Liver (tissue), 3 donors: Measurements from ENCODE around the gene HIVEP3.

ENCODE experiments used
- EGR1 ChIP-seq, 2 donors: IDR thresholded peaks; 2 replicates each; pipeline ENCODE4 v1.6.1; 2016 to 2018; ENCODE audit warnings: antibody characterized with exemption in 2 of 2, low read depth in 2 of 2
- RAD21 ChIP-seq, 2 donors: IDR thresholded peaks; 2 replicates each; pipeline ENCODE4 v1.6.1; 2016; ENCODE audit warnings: antibody characterized with exemption in 2 of 2, mild to moderate bottlenecking in 2 of 2
- RXRA ChIP-seq, 2 donors: IDR thresholded peaks; 2 replicates each; pipeline ENCODE4 v1.6.1; 2017 to 2018; ENCODE audit warnings: antibody characterized with exemption in 2 of 2, mild to moderate bottlenecking in 1 of 2
- SP1 ChIP-seq: IDR thresholded peaks from 2 replicates; pipeline ENCODE4 v1.6.1; 2018; ENCODE audit warnings: antibody characterized with exemption, mild to moderate bottlenecking
- TAF1 ChIP-seq: conservative IDR thresholded peaks from 2 replicates; pipeline ENCODE4 v1.6.1; 2016; ENCODE audit warnings: antibody characterized with exemption, mild to moderate bottlenecking
- YY1 ChIP-seq: IDR thresholded peaks from 2 replicates; pipeline ENCODE4 v1.6.1; 2016; ENCODE audit warnings: antibody characterized with exemption, mild to moderate bottlenecking
- TF ChIP-seq, protein P1 (sequence below): fragments of 150-350 bp; IDR thresholded peaks from 2 replicates; pipeline ENCODE4 v1.5.1; 2017; ENCODE audit warnings: improper control_type of control experiment, low read depth, low read length; ENCODE audit not compliant: missing input control
- TF ChIP-seq, protein P2 (sequence below): IDR thresholded peaks from 2 replicates; pipeline ENCODE4 v1.6.1; 2016; ENCODE audit warnings: antibody characterized with exemption
- TF ChIP-seq, protein P3 (sequence below): IDR thresholded peaks from 2 replicates; pipeline ENCODE4 v1.6.1; 2016; ENCODE audit warnings: antibody characterized with exemption, mild to moderate bottlenecking
- TF ChIP-seq, protein P4 (sequence below): IDR thresholded peaks from 2 replicates; pipeline ENCODE4 v1.6.1; 2016; ENCODE audit warnings: antibody characterized with exemption
- donor health status: healthy.
- donor health status: healthy.

DNA sequence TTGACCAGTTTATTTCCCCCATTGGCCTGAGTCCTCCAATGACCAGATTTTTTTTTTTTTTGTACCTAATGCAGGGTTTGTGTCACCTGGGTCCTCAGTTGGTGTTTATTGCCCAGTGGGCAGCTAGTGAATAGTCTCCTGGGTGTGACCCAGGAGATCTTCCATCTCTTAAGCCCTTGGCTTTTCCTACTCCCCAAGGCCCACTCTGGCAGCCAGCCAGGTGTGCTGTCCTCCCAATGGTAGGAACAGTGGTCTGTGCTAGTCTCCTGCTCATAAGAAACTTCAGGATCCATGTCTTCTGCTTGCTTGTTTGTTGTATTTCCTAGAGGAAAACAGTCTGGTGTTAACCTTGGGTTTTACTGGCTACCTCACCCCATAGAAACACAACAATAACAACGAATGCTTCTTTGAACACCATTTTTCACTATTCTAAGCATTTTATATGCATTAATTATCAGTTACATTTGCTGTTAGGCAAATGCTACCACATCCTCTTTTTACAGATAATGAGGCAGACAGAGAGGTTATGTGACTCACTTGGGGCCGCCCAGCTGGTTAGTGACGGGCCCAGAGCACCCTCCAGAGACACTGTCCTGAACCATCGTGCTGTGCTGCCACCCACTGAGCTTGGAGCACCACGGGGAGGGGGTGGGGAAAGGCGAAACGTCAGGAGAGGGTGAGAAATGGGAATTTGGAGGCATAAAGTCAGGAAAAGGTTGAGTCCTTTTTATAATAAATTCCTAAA lies 107.5 kb downstream of the HIVEP3 start:
- TF ChIP-seq, protein P1, sequence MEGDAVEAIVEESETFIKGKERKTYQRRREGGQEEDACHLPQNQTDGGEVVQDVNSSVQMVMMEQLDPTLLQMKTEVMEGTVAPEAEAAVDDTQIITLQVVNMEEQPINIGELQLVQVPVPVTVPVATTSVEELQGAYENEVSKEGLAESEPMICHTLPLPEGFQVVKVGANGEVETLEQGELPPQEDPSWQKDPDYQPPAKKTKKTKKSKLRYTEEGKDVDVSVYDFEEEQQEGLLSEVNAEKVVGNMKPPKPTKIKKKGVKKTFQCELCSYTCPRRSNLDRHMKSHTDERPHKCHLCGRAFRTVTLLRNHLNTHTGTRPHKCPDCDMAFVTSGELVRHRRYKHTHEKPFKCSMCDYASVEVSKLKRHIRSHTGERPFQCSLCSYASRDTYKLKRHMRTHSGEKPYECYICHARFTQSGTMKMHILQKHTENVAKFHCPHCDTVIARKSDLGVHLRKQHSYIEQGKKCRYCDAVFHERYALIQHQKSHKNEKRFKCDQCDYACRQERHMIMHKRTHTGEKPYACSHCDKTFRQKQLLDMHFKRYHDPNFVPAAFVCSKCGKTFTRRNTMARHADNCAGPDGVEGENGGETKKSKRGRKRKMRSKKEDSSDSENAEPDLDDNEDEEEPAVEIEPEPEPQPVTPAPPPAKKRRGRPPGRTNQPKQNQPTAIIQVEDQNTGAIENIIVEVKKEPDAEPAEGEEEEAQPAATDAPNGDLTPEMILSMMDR, result no peak
- TF ChIP-seq YY1 (no peak), TAF1 (no peak), EGR1 (IDR thresholded peaks at IDR 0.05; ENCODE audit: low read depth in 2 of 2) (no peak), RAD21 (IDR thresholded peaks at IDR 0.05) (no peak), RXRA (IDR thresholded peaks at IDR 0.05) (no peak), SP1 (no peak)
- TF ChIP-seq, protein P2, sequence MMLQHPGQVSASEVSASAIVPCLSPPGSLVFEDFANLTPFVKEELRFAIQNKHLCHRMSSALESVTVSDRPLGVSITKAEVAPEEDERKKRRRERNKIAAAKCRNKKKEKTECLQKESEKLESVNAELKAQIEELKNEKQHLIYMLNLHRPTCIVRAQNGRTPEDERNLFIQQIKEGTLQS, result no peak
- TF ChIP-seq, protein P3, sequence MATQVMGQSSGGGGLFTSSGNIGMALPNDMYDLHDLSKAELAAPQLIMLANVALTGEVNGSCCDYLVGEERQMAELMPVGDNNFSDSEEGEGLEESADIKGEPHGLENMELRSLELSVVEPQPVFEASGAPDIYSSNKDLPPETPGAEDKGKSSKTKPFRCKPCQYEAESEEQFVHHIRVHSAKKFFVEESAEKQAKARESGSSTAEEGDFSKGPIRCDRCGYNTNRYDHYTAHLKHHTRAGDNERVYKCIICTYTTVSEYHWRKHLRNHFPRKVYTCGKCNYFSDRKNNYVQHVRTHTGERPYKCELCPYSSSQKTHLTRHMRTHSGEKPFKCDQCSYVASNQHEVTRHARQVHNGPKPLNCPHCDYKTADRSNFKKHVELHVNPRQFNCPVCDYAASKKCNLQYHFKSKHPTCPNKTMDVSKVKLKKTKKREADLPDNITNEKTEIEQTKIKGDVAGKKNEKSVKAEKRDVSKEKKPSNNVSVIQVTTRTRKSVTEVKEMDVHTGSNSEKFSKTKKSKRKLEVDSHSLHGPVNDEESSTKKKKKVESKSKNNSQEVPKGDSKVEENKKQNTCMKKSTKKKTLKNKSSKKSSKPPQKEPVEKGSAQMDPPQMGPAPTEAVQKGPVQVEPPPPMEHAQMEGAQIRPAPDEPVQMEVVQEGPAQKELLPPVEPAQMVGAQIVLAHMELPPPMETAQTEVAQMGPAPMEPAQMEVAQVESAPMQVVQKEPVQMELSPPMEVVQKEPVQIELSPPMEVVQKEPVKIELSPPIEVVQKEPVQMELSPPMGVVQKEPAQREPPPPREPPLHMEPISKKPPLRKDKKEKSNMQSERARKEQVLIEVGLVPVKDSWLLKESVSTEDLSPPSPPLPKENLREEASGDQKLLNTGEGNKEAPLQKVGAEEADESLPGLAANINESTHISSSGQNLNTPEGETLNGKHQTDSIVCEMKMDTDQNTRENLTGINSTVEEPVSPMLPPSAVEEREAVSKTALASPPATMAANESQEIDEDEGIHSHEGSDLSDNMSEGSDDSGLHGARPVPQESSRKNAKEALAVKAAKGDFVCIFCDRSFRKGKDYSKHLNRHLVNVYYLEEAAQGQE, result no peak
- TF ChIP-seq, protein P4, sequence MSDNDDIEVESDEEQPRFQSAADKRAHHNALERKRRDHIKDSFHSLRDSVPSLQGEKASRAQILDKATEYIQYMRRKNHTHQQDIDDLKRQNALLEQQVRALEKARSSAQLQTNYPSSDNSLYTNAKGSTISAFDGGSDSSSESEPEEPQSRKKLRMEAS, result no peak
